H1 (cell line): ENCODE measurements around the gene CALU.

Source experiments
- EZH2 ChIP-seq: fragments of 200-600 bp; sonication (generic); IDR thresholded peaks from 2 replicates; pipeline ENCODE4 v1.7.1; 2012; ENCODE audit warnings: low read depth, mild to moderate bottlenecking, moderate library complexity, low read length, inconsistent platforms; ENCODE audit not compliant: severe bottlenecking
- SIN3A ChIP-seq, 2 experiments: IDR thresholded peaks in 1 of 2; conservative IDR thresholded peaks in 1 of 2; 2 replicates each; pipeline ENCODE4 v1.6.1; 2011 to 2012; ENCODE audit warnings: low read length in 2 of 2, improper control_type of control experiment in 1 of 2, low read depth in 1 of 2, mild to moderate bottlenecking in 1 of 2

DNA sequence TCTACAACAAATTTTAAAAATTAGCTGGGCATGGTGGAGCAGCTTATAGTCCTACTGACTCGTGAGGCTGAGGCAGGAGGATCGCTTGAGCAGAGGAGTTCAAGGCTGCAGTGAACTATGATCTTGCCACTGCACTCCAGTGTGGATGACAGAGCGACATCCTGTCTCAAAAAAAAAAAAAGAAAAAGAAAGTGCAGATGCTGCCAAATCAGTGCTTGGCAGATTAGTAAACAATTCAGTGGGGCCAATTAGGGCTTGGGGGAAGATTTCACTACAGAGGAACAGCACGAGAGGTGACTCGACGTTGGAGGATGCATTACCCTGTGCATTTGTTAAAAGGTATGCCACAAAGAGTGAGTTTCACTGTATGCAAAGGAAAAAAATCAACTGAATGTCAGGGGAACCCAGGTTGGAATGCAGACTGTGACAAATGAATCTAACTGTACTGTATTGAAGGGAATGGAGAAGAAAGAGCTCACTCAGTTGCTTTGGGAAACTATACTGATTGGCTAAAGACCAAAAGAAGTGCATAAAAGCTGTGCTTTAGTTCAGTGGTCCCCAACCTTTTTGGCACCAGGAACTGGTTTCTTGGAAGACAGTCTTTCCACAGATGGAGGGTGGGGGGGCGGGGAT lies 35.4 kb upstream of the CALU start:
- TF ChIP-seq EZH2 (no peak), SIN3A (conservative IDR thresholded peaks at IDR 0.05 in 1 of 2, IDR thresholded peaks at IDR 0.05 in 1 of 2; ENCODE audit: low read depth in 1 of 2, low read length in 2 of 2) (no peak)
